ENCODE measurements around the gene BTBD10. TPM values are rescaled to one million over a fixed set of nuclear protein-coding genes. Genes with fewer than 3 reads are reported as not detected.

The BTBD10 gene
- polyA plus RNA-seq (ENCODE audit: insufficient read length in 3 of 3) = 10 to 100 TPM; 36.5 to 38.3 (median 37.7) TPM

GRCh38 chr11:13462901-13463778 is at the start of gene BTBD10:
BTBD10 (minus strand) TSS chr11:13463222; CDS start chr11:13445124, 18,098 bp downstream.
- peak; percentile 90 to 96 (median 91) for DNase-seq (ENCODE audit: low read depth in 3 of 3, low spot score in 2 of 3)

GRCh38 chr11:13503393-13503792 is 40.4 kb upstream of the BTBD10 start:
- DNase-seq (ENCODE audit: low read depth in 3 of 3, low spot score in 2 of 3) = no peak

GRCh38 chr11:13502492-13502891 is 39.5 kb upstream of the BTBD10 start:
- DNase-seq (ENCODE audit: low read depth in 3 of 3, low spot score in 2 of 3) = no peak

- DNase-seq (ENCODE audit: low read depth in 3 of 3, low spot score in 2 of 3) = no peak
These were observed 32.9 kb upstream of the BTBD10 start, which contains the start of gene PTH for GRCh38 chr11:13495929-13496328. PTH (minus strand) TSS chr11:13495997; CDS start chr11:13492855, 3,142 bp downstream.

- no peak for DNase-seq (ENCODE audit: low read depth in 3 of 3, low spot score in 2 of 3)
These were observed 31.0 kb upstream of the BTBD10 start for GRCh38 chr11:13494051-13494450.

- no peak for DNase-seq (ENCODE audit: low read depth in 3 of 3, low spot score in 2 of 3)
These were observed 24.6 kb upstream of the BTBD10 start for GRCh38 chr11:13487661-13488030.

- DNase-seq (ENCODE audit: low read depth in 3 of 3, low spot score in 2 of 3) = no peak
These were observed 24.1 kb upstream of the BTBD10 start for GRCh38 chr11:13486926-13487660.

- no peak for DNase-seq (ENCODE audit: low read depth in 3 of 3, low spot score in 2 of 3)
These were observed 17.2 kb upstream of the BTBD10 start for GRCh38 chr11:13480198-13480597.

GRCh38 chr11:13479688-13480087 is 16.7 kb upstream of the BTBD10 start:
- DNase-seq (ENCODE audit: low read depth in 3 of 3, low spot score in 2 of 3) = no peak

- no peak for DNase-seq (ENCODE audit: low read depth in 3 of 3, low spot score in 2 of 3)
These were observed 12.1 kb upstream of the BTBD10 start for GRCh38 chr11:13475091-13475490.

- no peak for DNase-seq (ENCODE audit: low read depth in 3 of 3, low spot score in 2 of 3)
These were observed 10.1 kb upstream of the BTBD10 start for GRCh38 chr11:13473013-13473722.

- DNase-seq (ENCODE audit: low read depth in 3 of 3, low spot score in 2 of 3) = no peak
These were observed 5.7 kb upstream of the BTBD10 start for GRCh38 chr11:13468750-13469149.

GRCh38 chr11:13465909-13466371 is 2.9 kb upstream of the BTBD10 start:
- no peak for DNase-seq (ENCODE audit: low read depth in 3 of 3, low spot score in 2 of 3)

- DNase-seq (ENCODE audit: low read depth in 3 of 3, low spot score in 2 of 3) = no peak
These were observed 813 bp upstream of the BTBD10 start for GRCh38 chr11:13463779-13464290.

- no peak for DNase-seq (ENCODE audit: low read depth in 3 of 3, low spot score in 2 of 3)
These were observed 616 bp downstream of the BTBD10 start for GRCh38 chr11:13462311-13462900.

GRCh38 chr11:13461291-13461690 is 1.7 kb downstream of the BTBD10 start:
- DNase-seq (ENCODE audit: low read depth in 3 of 3, low spot score in 2 of 3) = no peak

GRCh38 chr11:13450832-13451397 is 12.1 kb downstream of the BTBD10 start:
- no peak for DNase-seq (ENCODE audit: low read depth in 3 of 3, low spot score in 2 of 3)

- no peak for DNase-seq (ENCODE audit: low read depth in 3 of 3, low spot score in 2 of 3)
These were observed 13.5 kb downstream of the BTBD10 start for GRCh38 chr11:13449522-13449921.

GRCh38 chr11:13448876-13449275 is 14.1 kb downstream of the BTBD10 start:
- DNase-seq (ENCODE audit: low read depth in 3 of 3, low spot score in 2 of 3) = no peak

- DNase-seq (ENCODE audit: low read depth in 3 of 3, low spot score in 2 of 3) = no peak
These were observed 16.6 kb downstream of the BTBD10 start for GRCh38 chr11:13446444-13446843.

All from right renal cortex interstitium (tissue), 3 donors.